ENCODE data around the gene PSMD8.

The PSMD8 gene

DNA sequence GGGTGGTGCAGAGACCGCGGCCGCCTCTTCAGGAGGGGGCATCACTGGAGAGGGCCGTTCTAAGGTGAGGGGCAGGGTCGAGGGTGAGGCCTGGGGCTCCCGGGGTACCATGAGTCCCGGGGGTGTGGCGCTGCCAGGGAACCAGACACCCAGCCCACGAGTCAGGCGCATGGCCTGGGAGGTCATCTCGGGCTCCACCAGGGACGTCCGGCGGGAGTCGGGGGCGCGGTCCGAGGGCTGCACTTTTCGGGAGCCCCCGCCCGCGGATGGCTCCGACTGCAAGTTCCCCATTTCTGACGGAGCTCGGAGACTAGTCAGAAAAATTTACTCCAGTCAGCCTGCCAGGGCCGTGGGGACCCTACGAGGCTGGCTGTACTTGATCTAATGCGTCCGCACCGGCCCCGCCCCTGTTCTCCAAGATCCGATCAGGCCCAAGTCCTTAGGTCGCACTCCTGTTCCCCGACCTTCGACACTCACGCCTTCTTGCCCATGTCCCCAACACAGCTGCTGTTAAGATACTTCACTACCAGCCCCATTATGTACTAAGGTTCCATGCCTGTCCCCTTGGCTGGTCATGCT lies 12.7 kb downstream of the PSMD8 start:
- Mint-ChIP-seq H3K27ac (peak overlapping the region; percentile 13), H3K36me3 (peaks cover 22% of the 10 kb centered on the region), H3K4me3 (peak overlapping the region; percentile 92), H3K27me3 (peaks cover 20% of the 10 kb centered on the region), H3K4me1 (peaks cover 16% of the 10 kb centered on the region), H3K9me3 (no peaks in the 10 kb centered on the region)
- peak; percentile 17 for ATAC-seq (ENCODE audit: low read depth)
- DNase-seq (ENCODE audit: low spot score in 2 of 2): peak in 1 of 2 donors; percentile 38

DNA sequence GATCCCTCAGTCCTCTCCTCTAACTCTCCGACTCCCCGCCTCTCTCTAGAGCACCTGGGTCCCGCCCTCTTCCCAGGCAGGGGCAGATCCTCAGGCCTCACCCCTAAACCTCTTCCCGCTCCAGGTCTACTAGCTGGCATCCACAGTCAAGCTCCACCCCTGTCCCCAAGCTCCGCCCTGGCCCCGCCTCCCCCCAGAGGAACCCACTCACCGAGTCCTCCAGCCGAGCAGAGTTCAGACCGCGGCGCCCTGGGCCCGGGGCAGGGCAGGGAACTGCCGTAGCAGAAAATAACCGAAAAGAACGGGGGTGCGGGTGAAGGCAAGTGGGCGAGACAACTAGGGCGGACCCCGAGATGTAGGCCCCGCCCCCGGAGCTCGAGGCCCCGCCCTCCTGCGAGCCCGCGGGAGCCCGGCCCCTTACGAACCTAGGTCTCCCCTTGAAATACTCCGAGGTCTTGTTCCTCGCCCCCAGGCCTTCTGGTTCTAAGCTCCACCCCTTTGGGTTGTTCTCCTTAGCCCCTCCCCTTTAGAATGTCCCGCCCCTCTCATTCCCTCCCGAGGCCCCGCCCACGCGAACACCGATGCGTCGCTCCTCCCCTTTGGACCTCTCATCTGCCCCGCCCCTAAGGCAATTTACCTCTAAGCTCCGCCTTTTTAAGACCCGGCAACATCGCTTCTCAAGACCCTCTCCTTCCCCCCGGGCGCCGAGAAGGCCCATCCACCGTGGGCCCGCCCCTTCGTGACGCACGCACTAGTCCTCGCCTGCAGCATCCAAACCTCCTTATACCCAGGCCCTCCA lies 13.4 kb downstream of the PSMD8 start, which contains the start of gene GGN:
TSS of gene GGN (minus strand) at position 485 of the 799 bp plus-strand sequence. CDS start 773 bp downstream, outside the sequence.
- H3K27ac Mint-ChIP-seq: peak within 1 kb of the TSS; percentile 62
- no peaks in the 10 kb centered on the region for H3K9me3 Mint-ChIP-seq
- H3K27me3 Mint-ChIP-seq: peaks cover 20% of the 10 kb centered on the region
- H3K4me3 Mint-ChIP-seq: peak within 1 kb of the TSS; percentile 92
- DNase-seq (ENCODE audit: low spot score in 2 of 2) (peak; percentile 66 to 76), ATAC-seq (ENCODE audit: low read depth) (peak; percentile 74)
- peaks cover 17% of the 10 kb centered on the region for H3K36me3 Mint-ChIP-seq
- H3K4me1 Mint-ChIP-seq: peaks cover 16% of the 10 kb centered on the region

- peak within 1 kb of the TSS; percentile 62 for H3K27ac Mint-ChIP-seq
- peaks cover 20% of the 10 kb centered on the region for H3K27me3 Mint-ChIP-seq
- peak within 1 kb of the TSS; percentile 92 for H3K4me3 Mint-ChIP-seq
- peaks cover 10% of the 10 kb centered on the region for H3K36me3 Mint-ChIP-seq
- no peaks in the 10 kb centered on the region for H3K9me3 Mint-ChIP-seq
- DNase-seq (ENCODE audit: low spot score in 2 of 2) (no peak), ATAC-seq (ENCODE audit: low read depth) (peak; percentile 2)
- peaks cover 16% of the 10 kb centered on the region for H3K4me1 Mint-ChIP-seq
These were observed 14.2 kb downstream of the PSMD8 start, which contains the start of gene SPRED3 for GRCh38 chr19:38388349-38389100. SPRED3 (plus strand) TSS chr19:38388697; CDS start chr19:38390303, 1,606 bp downstream.

GRCh38 chr19:38389101-38389925 lies 14.9 kb downstream of the PSMD8 start:
- H3K4me3 Mint-ChIP-seq: peak overlapping the region; percentile 32
- ATAC-seq (ENCODE audit: low read depth): no peak
- H3K9me3 Mint-ChIP-seq: no peaks in the 10 kb centered on the region
- peaks cover 8% of the 10 kb centered on the region for H3K36me3 Mint-ChIP-seq
- peaks cover 18% of the 10 kb centered on the region for H3K4me1 Mint-ChIP-seq
- no peak overlapping the region for H3K27ac Mint-ChIP-seq
- H3K27me3 Mint-ChIP-seq: peaks cover 22% of the 10 kb centered on the region
- DNase-seq (ENCODE audit: low spot score in 2 of 2): no peak

- ATAC-seq (ENCODE audit: low read depth) (no peak), DNase-seq (ENCODE audit: low spot score in 2 of 2) (no peak)
- no peak overlapping the region for H3K27ac Mint-ChIP-seq
- H3K36me3 Mint-ChIP-seq: peaks cover 3% of the 10 kb centered on the region
- no peak overlapping the region for H3K4me3 Mint-ChIP-seq
- peaks cover 17% of the 10 kb centered on the region for H3K27me3 Mint-ChIP-seq
- H3K9me3 Mint-ChIP-seq: no peaks in the 10 kb centered on the region
- H3K4me1 Mint-ChIP-seq: peaks cover 24% of the 10 kb centered on the region
These were observed 15.9 kb downstream of the PSMD8 start for GRCh38 chr19:38389957-38390924.

DNA sequence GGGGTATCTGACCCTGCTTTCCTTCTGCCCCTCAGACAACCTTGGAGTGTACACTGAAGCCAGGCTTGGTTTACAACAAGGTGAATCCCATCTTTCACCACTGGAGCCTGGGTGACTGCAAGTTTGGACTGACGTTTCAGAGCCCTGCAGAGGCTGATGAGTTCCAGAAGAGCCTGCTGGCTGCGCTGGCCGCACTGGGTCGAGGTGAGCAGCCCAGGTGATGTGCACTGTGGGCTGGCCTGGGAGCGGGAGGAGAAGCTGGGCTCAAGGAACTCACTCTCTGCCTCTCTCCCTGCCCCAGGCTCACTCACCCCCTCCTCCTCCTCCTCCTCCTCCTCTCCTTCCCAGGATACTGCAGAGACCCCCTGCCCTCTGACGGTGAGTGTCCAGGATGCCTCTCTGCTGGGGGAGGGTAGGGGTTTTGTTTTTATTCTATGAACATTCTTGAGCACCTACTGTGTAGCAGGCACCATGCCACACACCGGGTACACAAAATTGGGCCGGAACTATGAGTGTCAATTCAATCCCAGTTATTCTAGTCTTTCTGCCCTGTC lies 17.6 kb downstream of the PSMD8 start:
- no peak for ATAC-seq (ENCODE audit: low read depth)
- H3K4me1 Mint-ChIP-seq: peaks cover 24% of the 10 kb centered on the region
- peaks cover 3% of the 10 kb centered on the region for H3K36me3 Mint-ChIP-seq
- no peak for DNase-seq (ENCODE audit: low spot score in 2 of 2)
- H3K27ac Mint-ChIP-seq: no peak overlapping the region
- no peak overlapping the region for H3K4me3 Mint-ChIP-seq
- no peaks in the 10 kb centered on the region for H3K9me3 Mint-ChIP-seq
- H3K27me3 Mint-ChIP-seq: peaks cover 17% of the 10 kb centered on the region

GRCh38 chr19:38392707-38393308 lies 18.4 kb downstream of the PSMD8 start:
- Mint-ChIP-seq H3K36me3 (peaks cover 2% of the 10 kb centered on the region), H3K27me3 (peaks cover 17% of the 10 kb centered on the region), H3K9me3 (no peaks in the 10 kb centered on the region), H3K4me1 (peaks cover 19% of the 10 kb centered on the region), H3K4me3 (no peak overlapping the region), H3K27ac (no peak overlapping the region)
- ATAC-seq (ENCODE audit: low read depth): no peak
- DNase-seq (ENCODE audit: low spot score in 2 of 2): no peak

DNA sequence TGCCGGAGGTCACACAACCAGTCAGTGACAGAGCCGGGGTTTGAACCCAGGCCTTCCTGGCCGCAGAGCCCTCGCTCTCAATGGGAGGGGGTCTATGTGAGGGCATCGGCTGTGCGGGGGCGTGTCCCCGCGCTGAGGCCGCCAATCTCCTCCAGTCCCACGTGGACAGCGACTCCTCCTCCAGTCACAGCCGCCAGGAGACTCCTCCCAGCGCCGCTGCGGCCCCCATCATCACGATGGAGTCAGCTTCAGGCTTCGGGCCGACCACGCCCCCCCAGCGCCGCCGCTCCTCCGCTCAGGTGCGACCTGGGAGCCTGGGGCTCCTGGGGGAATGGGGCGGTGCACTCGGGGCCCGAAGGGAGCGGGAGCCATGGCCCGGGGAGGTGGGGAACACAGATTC lies 20.1 kb downstream of the PSMD8 start:
- Mint-ChIP-seq H3K27ac (no peak overlapping the region), H3K27me3 (peaks cover 15% of the 10 kb centered on the region)
- peak; percentile 77 for ATAC-seq (ENCODE audit: low read depth)

GRCh38 chr19:38395381-38396114 lies 21.2 kb downstream of the PSMD8 start:
- Mint-ChIP-seq H3K27ac (no peak overlapping the region), H3K4me1 (peaks cover 8% of the 10 kb centered on the region), H3K36me3 (no peaks in the 10 kb centered on the region), H3K4me3 (peak overlapping the region; percentile 59), H3K9me3 (no peaks in the 10 kb centered on the region), H3K27me3 (peaks cover 14% of the 10 kb centered on the region)
- ATAC-seq (ENCODE audit: low read depth): peak; percentile 67
- DNase-seq (ENCODE audit: low spot score in 2 of 2): no peak

More for the DNA sequence above, 20.1 kb downstream of the PSMD8 start:
- H3K9me3 Mint-ChIP-seq: no peaks in the 10 kb centered on the region
- peaks cover 13% of the 10 kb centered on the region for H3K4me1 Mint-ChIP-seq
- no peak for DNase-seq (ENCODE audit: low spot score in 2 of 2)
- peak overlapping the region; percentile 59 for H3K4me3 Mint-ChIP-seq
- no peaks in the 10 kb centered on the region for H3K36me3 Mint-ChIP-seq

DNA sequence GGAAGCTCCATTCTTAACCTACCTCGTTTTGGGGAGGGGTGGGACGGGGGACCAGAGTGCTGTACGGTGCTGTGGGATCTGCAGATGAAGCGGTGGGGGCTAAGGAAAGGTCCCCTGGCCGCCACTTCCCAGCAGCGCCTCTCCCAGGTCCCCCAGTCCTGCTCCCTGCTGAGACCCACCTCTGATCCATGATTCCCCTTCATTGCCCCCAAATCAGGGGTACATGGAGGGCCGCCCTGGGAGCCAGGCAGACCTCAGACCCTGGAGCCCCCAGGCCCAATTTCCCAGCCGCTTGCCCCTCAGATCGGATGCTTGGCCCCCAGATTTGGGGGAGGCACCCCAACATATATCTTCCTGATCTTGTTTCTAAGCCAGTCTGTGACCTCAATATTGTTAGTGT lies 24.7 kb downstream of the PSMD8 start:
- H3K4me3 Mint-ChIP-seq: no peak overlapping the region
- peaks cover 12% of the 10 kb centered on the region for H3K27me3 Mint-ChIP-seq
- no peak overlapping the region for H3K27ac Mint-ChIP-seq
- no peaks in the 10 kb centered on the region for H3K9me3 Mint-ChIP-seq
- H3K36me3 Mint-ChIP-seq: no peaks in the 10 kb centered on the region
- peaks cover 12% of the 10 kb centered on the region for H3K4me1 Mint-ChIP-seq
- DNase-seq (ENCODE audit: low spot score in 2 of 2) (no peak), ATAC-seq (ENCODE audit: low read depth) (no peak)

DNA sequence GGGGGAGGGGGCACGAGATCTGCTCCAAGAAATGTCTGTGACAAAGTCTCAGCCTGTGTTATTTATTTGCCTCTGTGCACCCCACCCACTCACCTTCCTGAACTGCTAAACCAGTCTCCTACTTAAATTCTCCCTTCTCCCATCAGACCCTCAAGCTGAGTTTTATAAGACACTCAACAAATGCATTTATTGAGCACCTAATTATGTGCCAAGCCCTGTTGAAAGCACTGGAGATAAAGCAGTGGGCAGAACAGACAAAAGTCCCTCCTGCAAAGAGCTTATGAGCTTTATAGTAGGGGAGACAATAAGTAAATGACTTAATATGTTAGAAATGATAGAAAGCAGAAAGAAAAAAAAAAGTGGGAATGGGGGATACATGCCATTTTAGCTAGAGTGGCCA lies 25.2 kb downstream of the PSMD8 start:
- Mint-ChIP-seq H3K4me3 (no peak overlapping the region), H3K9me3 (no peaks in the 10 kb centered on the region), H3K4me1 (peaks cover 13% of the 10 kb centered on the region), H3K27ac (no peak overlapping the region), H3K36me3 (no peaks in the 10 kb centered on the region), H3K27me3 (peaks cover 12% of the 10 kb centered on the region)
- ATAC-seq (ENCODE audit: low read depth) (no peak), DNase-seq (ENCODE audit: low spot score in 2 of 2) (no peak)
